A673 (cell line): Measurements from ENCODE around the gene PXDN.

ENCODE experiments used
- CTCF ChIP-seq: fragments of 300-800, 200-600 bp; sonication (generic); conservative IDR thresholded peaks from 2 replicates; pipeline ENCODE4 v1.5.1; 2017; ENCODE audit warnings: low read depth, mild to moderate bottlenecking, antibody characterized with exemption, low read length, moderate library complexity, mixed read lengths
- EZH2 ChIP-seq: fragments of 200-600 bp; sonication (generic); IDR thresholded peaks from 2 replicates; pipeline ENCODE4 v1.6.1; 2017; ENCODE audit warnings: borderline replicate concordance, low read depth, mild to moderate bottlenecking, mixed read lengths, antibody characterized with exemption, low read length; ENCODE audit not compliant: poor library complexity, severe bottlenecking

GRCh38 chr2:1780693-1781092, 36.4 kb upstream of the PXDN start:
- TF ChIP-seq CTCF: no peak
- TF ChIP-seq EZH2: no peak
